Measurements from ENCODE around the gene SERPINA12. TPM values are rescaled to one million over a fixed set of nuclear protein-coding genes. Genes with fewer than 3 reads are reported as not detected.

SERPINA12 gene
- total and polyA plus RNA-seq, 7 donors: not detected

GRCh38 chr14:94460631-94461416 lies 48.4 kb downstream of the SERPINA12 start:
- no peaks in the 10 kb centered on the region for H3K9me3 ChIP-seq
- TF ChIP-seq CTCF (IDR thresholded peaks at IDR 0.05): no peak
- 68 to 71% (median 69%) methylated on average over 8 of the region's 8 CpGs for WGBS, 3 donors
- H3K4me3 ChIP-seq: no peak overlapping the region
- DNase-seq (no peak), ATAC-seq (no peak)
- intact Hi-C loops (cut with DNase I): no loop called here
- no peaks in the 10 kb centered on the region for H3K36me3 ChIP-seq (ENCODE audit: insufficient read depth in 1 of 2, low read depth in 1 of 2)
- H3K27me3 ChIP-seq (ENCODE audit: insufficient read depth in 3 of 3, low read length in 2 of 3): no peaks in the 10 kb centered on the region
- H3K4me1 ChIP-seq: no peaks in the 10 kb centered on the region
- no peak overlapping the region for H3K27ac ChIP-seq

- intact Hi-C loops (cut with DNase I): no loop called here
- no peak for DNase-seq
- Histone ChIP-seq H3K4me1 (no peaks in the 10 kb centered on the region), H3K36me3 (ENCODE audit: insufficient read depth in 1 of 2, low read depth in 1 of 2) (no peaks in the 10 kb centered on the region), H3K27me3 (ENCODE audit: insufficient read depth in 3 of 3, low read length in 2 of 3) (no peaks in the 10 kb centered on the region), H3K9me3 (no peaks in the 10 kb centered on the region), H3K27ac (no peak overlapping the region), H3K4me3 (no peak overlapping the region)
- TF ChIP-seq CTCF (IDR thresholded peaks at IDR 0.05): no peak
- no peak for ATAC-seq
- WGBS, 3 donors: 52 to 57% (median 54%) methylated on average over 2 of the region's 2 CpGs
Measured at GRCh38 chr14:94458558-94459205, 50.6 kb downstream of the SERPINA12 start.

GRCh38 chr14:94458096-94458495 lies 51.2 kb downstream of the SERPINA12 start:
- DNase-seq (no peak), ATAC-seq (no peak)
- Histone ChIP-seq H3K27ac (no peak overlapping the region), H3K36me3 (ENCODE audit: insufficient read depth in 1 of 2, low read depth in 1 of 2) (no peaks in the 10 kb centered on the region), H3K9me3 (no peaks in the 10 kb centered on the region), H3K4me1 (no peaks in the 10 kb centered on the region), H3K4me3 (no peak overlapping the region), H3K27me3 (ENCODE audit: insufficient read depth in 3 of 3, low read length in 2 of 3) (no peaks in the 10 kb centered on the region)
- TF ChIP-seq CTCF (IDR thresholded peaks at IDR 0.05): no peak
- WGBS, 3 donors: 62 to 77% (median 69%) methylated on average over 1 of the region's 1 CpG
- intact Hi-C loops (cut with DNase I): no loop called here

GRCh38 chr14:94455928-94456327 lies 53.3 kb downstream of the SERPINA12 start:
- no peak for TF ChIP-seq CTCF (IDR thresholded peaks at IDR 0.05)
- Histone ChIP-seq H3K27me3 (ENCODE audit: insufficient read depth in 3 of 3, low read length in 2 of 3) (no peaks in the 10 kb centered on the region), H3K4me3 (no peak overlapping the region), H3K36me3 (ENCODE audit: insufficient read depth in 1 of 2, low read depth in 1 of 2) (no peaks in the 10 kb centered on the region), H3K4me1 (no peaks in the 10 kb centered on the region), H3K27ac (no peak overlapping the region), H3K9me3 (no peaks in the 10 kb centered on the region)
- DNase-seq: no peak
- 0 to 22% (median 0%) methylated on average over 1 of the region's 1 CpG for WGBS, 3 donors
- no peak for ATAC-seq
- intact Hi-C loops (cut with DNase I): no loop called here

Data from psoas muscle (tissue), 8 donors.